PFSK-1 (cell line): ENCODE data around the gene TENM3.

ENCODE experiments used
- POLR2AphosphoS5 ChIP-seq: IDR thresholded peaks from 2 replicates; pipeline ENCODE4 v1.6.1; 2012; ENCODE audit warnings: low read depth, mild to moderate bottlenecking, control low read depth, low read length, moderate library complexity
- SIN3A ChIP-seq: IDR thresholded peaks from 2 replicates; pipeline ENCODE4 v1.6.1; 2012; ENCODE audit warnings: mild to moderate bottlenecking, low read length, moderate library complexity, borderline replicate concordance; ENCODE audit not compliant: insufficient read depth
- TAF1 ChIP-seq: IDR thresholded peaks from 2 replicates; pipeline ENCODE4 v1.6.1; 2012; ENCODE audit warnings: low read length, control low read depth, borderline replicate concordance; ENCODE audit not compliant: insufficient read depth

- TF ChIP-seq POLR2AphosphoS5 (no peak), TAF1 (no peak), SIN3A (no peak)
These were observed 310.5 kb downstream of the TENM3 start for GRCh38 chr4:182553653-182554052.
